K562 (cell line): ENCODE measurements around the gene AQP11. TPM values are rescaled to one million over a fixed set of nuclear protein-coding genes. Genes with fewer than 3 reads are reported as not detected.

Source experiments
- ATAC-seq: fragments of 200-7000 bp; cut with Tn5 transposase; 3 replicates; pipeline ENCODE4 v1.9.1; 2020; ENCODE audit warnings: moderate library complexity
- BruUV-seq: library from RNA; stranded (reverse); fragments of 400-500 nt; replicated peaks from 2 replicates; lab custom pipeline; 2021; lab: Mats Ljungman, UMichigan
- CTCF ChIA-PET: fragments of 300-600 bp; formaldehyde crosslinking; extraction: SDS; loops from one replicate; lab custom pipeline; 2021; ENCODE audit warnings: low intra/inter-chr PET ratio; lab: Yijun Ruan, JAX
- POLR2A ChIA-PET: fragments of 300-600, 350-650 bp; sonication (Branson Sonifier 250); formaldehyde crosslinking; extraction: SDS; loops from one replicate; lab custom pipeline; 2021; ENCODE audit warnings: antibody characterized with exemption, inconsistent platforms; lab: Yijun Ruan, JAX
- DNase-seq, 4 experiments: peaks; one replicate each; pipeline versions ENCODE4 v3.0.0 to v3.0.0-alpha.2; 2011 to 2018; ENCODE audit warnings: low spot score in 3 of 4, mixed read lengths in 3 of 4; ENCODE audit errors: extremely low read depth in 1 of 4
- FAIRE-seq: peaks from 2 replicates; lab custom pipeline; 2011; peaks lifted over from hg19 to GRCh38; lab: Jason Lieb, UNC
- H2AFZ ChIP-seq: 2 replicates; pipeline ENCODE4 v1.6.0; 2011; ENCODE audit warnings: low read depth, low read length, control low read depth, inconsistent platforms
- H3K27ac ChIP-seq: fragments of 200-600 bp; 3 replicates; pipeline ENCODE4 v1.8.0; 2011; ENCODE audit warnings: low read depth, mild to moderate bottlenecking, control low read depth, inconsistent platforms, low read length, moderate library complexity, mixed read lengths; ENCODE audit errors: extremely low read depth
- H3K27me3 ChIP-seq, 2 experiments: fragments of 300-600 bp in 1 of 2; 2 replicates in 1 of 2; 3 replicates in 1 of 2; pipeline versions ENCODE4 v1.6.0 to v1.8.0; 2011; ENCODE audit warnings: inconsistent platforms in 2 of 2, low read length in 2 of 2, mild to moderate bottlenecking in 1 of 2, mixed read lengths in 1 of 2, moderate library complexity in 1 of 2; ENCODE audit not compliant: control insufficient read depth in 2 of 2, insufficient read depth in 2 of 2
- H3K36me3 ChIP-seq: fragments of 300-600 bp; 3 replicates; pipeline ENCODE4 v1.8.0; 2011; ENCODE audit warnings: mild to moderate bottlenecking, low read length, inconsistent platforms; ENCODE audit not compliant: control insufficient read depth, insufficient read depth
- H3K4me1 ChIP-seq, 2 experiments: fragments of 200-600 bp in 1 of 2; replicated peaks in 1 of 2; 2 replicates in 1 of 2; 3 replicates in 1 of 2; pipeline versions ENCODE4 v1.5.1 to v1.8.0; 2011; ENCODE audit warnings: inconsistent platforms in 2 of 2, low read length in 2 of 2, mild to moderate bottlenecking in 1 of 2, mixed read lengths in 1 of 2, moderate library complexity in 1 of 2; ENCODE audit not compliant: control insufficient read depth in 2 of 2, insufficient read depth in 2 of 2
- H3K4me2 ChIP-seq: 2 replicates; pipeline ENCODE4 v1.6.1; 2011; ENCODE audit warnings: low read length, control low read depth, inconsistent platforms, mixed read lengths; ENCODE audit not compliant: insufficient read depth
- H3K4me3 ChIP-seq: fragments of 200-600 bp; sonication (generic), shearing (Covaris generic); 2 replicates; pipeline ENCODE4 v1.5.1; 2016; ENCODE audit warnings: control low read depth, inconsistent platforms
- H3K79me2 ChIP-seq: fragments of 200-600 bp; 3 replicates; pipeline ENCODE4 v1.8.0; 2011; ENCODE audit warnings: low read length, inconsistent platforms; ENCODE audit not compliant: control insufficient read depth, insufficient read depth
- H3K9ac ChIP-seq, 2 experiments: 2 replicates each; pipeline versions ENCODE4 v1.6.0 to v1.6.1; 2011; ENCODE audit warnings: low read depth in 2 of 2, low read length in 2 of 2, control low read depth in 1 of 2, inconsistent platforms in 1 of 2, mild to moderate bottlenecking in 1 of 2, mixed read lengths in 1 of 2; ENCODE audit not compliant: insufficient read depth in 1 of 2
- H3K9me1 ChIP-seq: one replicate; pipeline ENCODE4 v1.6.0; 2011; ENCODE audit warnings: inconsistent platforms, mild to moderate bottlenecking, low read length, moderate library complexity; ENCODE audit not compliant: control insufficient read depth, insufficient read depth
- H3K9me3 ChIP-seq: replicated peaks from 2 replicates; pipeline ENCODE4 v1.5.1; 2011; ENCODE audit warnings: low read depth, low read length, inconsistent platforms; ENCODE audit not compliant: control insufficient read depth, insufficient read depth
- H4K20me1 ChIP-seq: replicated peaks from 2 replicates; pipeline ENCODE4 v1.6.1; 2011; ENCODE audit warnings: low read length, inconsistent platforms, mixed read lengths; ENCODE audit not compliant: control insufficient read depth, insufficient read depth
- GATA2 ChIP-seq: sonication (generic); formaldehyde crosslinking; IDR thresholded peaks from 2 replicates; pipeline ENCODE4 v1.4.0; 2020; ENCODE audit warnings: mild to moderate bottlenecking, missing genetic modification reagents
- HNRNPH1 ChIP-seq: fragments of 200-400 bp; formaldehyde crosslinking; optimal IDR thresholded peaks from 2 replicates; pipeline ENCODE3; 2017; ENCODE audit warnings: low read depth, mild to moderate bottlenecking, low read length, moderate library complexity
- MAZ ChIP-seq, 2 experiments: fragments of 450-650 bp in 1 of 2; sonication (generic) in 1 of 2; formaldehyde crosslinking; IDR thresholded peaks in 1 of 2; conservative IDR thresholded peaks in 1 of 2; 2 replicates each; pipeline versions ENCODE4 v1.4.0 to v1.5.0; 2020; ENCODE audit warnings: mild to moderate bottlenecking in 1 of 2, missing genetic modification reagents in 1 of 2
- MITF ChIP-seq: IDR thresholded peaks from 2 replicates; pipeline ENCODE4 v1.6.1; 2014; ENCODE audit warnings: antibody characterized with exemption
- MYC ChIP-seq, 2 experiments: fragments of 250-450 bp in 1 of 2; sonication (Bioruptor Pico) in 1 of 2; IDR thresholded peaks; 2 replicates each; pipeline versions ENCODE4 v1.5.1 to v1.6.1; 2012 to 2021; ENCODE audit warnings: low read depth in 2 of 2, borderline replicate concordance in 1 of 2, improper control_type of control experiment in 1 of 2, low read length in 1 of 2, mild to moderate bottlenecking in 1 of 2, moderate library complexity in 1 of 2
- SETDB1 ChIP-seq: IDR thresholded peaks from one replicate; pipeline ENCODE4 v1.6.1; 2012; ENCODE audit warnings: low read length, control low read depth, inconsistent platforms
- SMARCE1 ChIP-seq: fragments of 450-650 bp; IDR thresholded peaks from 2 replicates; pipeline ENCODE4 v1.7.1; 2016; ENCODE audit warnings: mild to moderate bottlenecking
- YY1 ChIP-seq, 3 experiments: IDR thresholded peaks; 2 replicates each; pipeline ENCODE4 v1.6.1; 2011; ENCODE audit warnings: low read length in 2 of 3, mild to moderate bottlenecking in 2 of 3, moderate library complexity in 2 of 3, borderline replicate concordance in 1 of 3, control low read depth in 1 of 3, low read depth in 1 of 3; ENCODE audit not compliant: insufficient read depth in 3 of 3, insufficient replicate concordance in 2 of 3, control insufficient read depth in 1 of 3, insufficient read length in 1 of 3; ENCODE audit errors: extremely low read depth in 1 of 3
- ZNF766 ChIP-seq: fragments of 200-800 bp; sonication (Bioruptor generic); conservative IDR thresholded peaks from 2 replicates; pipeline ENCODE4 v1.6.1; 2016; ENCODE audit warnings: missing genetic modification characterization, missing compliant biosample characterization
- WGBS: fragments of 100-300 bp; shearing (Covaris generic); methylation state at CpG from one replicate; pipeline ENCODE4 v1.1.6; 2016; ENCODE audit warnings: low coverage, mixed read lengths; ENCODE audit not compliant: insufficient coverage; ENCODE audit errors: missing lambda C conversion rate; 5-methylcytosine and 5-hydroxymethylcytosine counted together
- in situ Hi-C: fragments of 300-500 bp; cut with MboI; formaldehyde crosslinking; loops from 4 replicates; pipeline ENCODE4 v1.15.0; 2018; ENCODE audit warnings: inconsistent platforms, mixed read lengths
- intact Hi-C: fragments of 100-400 bp; cut with micrococcal nuclease; formaldehyde crosslinking; loops from 2 replicates; pipeline ENCODE4 v1.14.2; 2022
- polyA plus RNA-seq, 8 experiments: library from polyadenylated mRNA; depleted of rRNA in 4 of 8; stranded (reverse) in 5 of 8; unstranded in 3 of 8; fragments of >200 nt; fragmentation: Nextera tagmentation in 2 of 8; fragmentation: Illumina TruSeq in 1 of 8; extraction: Ambion mirVana in 2 of 8; extraction: Trizol in 1 of 8; gene quantifications; 2 replicates each; pipeline versions ENCODE4 v1.2.1 to v1.2.3, GENCODE V29; 2011 to 2014; ENCODE audit warnings: inconsistent platforms in 1 of 8, missing spikeins in 1 of 8
- total RNA-seq, 7 experiments: library from RNA; depleted of rRNA in 6 of 7; stranded (reverse); fragments of >200 nt in 6 of 7; fragmentation: Illumina TruSeq in 2 of 7; extraction: Trizol in 2 of 7; gene quantifications; 2 replicates each; pipeline versions ENCODE4 v1.2.1 to v1.2.3, GENCODE V29; 2011 to 2021; ENCODE audit warnings: low replicate concordance in 1 of 7
- TF ChIP-seq, protein P1 (sequence below), 2 experiments: fragments of 450-650 bp; IDR thresholded peaks; 2 replicates each; pipeline ENCODE4 v1.6.1; 2016
- TF ChIP-seq, protein P2 (sequence below): fragments of 200-800 bp; sonication (Bioruptor generic); IDR thresholded peaks from 2 replicates; pipeline ENCODE4 v1.6.1; 2016; ENCODE audit warnings: missing genetic modification characterization, missing compliant biosample characterization
- TF ChIP-seq, protein P3 (sequence below): sonication (generic); formaldehyde crosslinking; IDR thresholded peaks from 2 replicates; pipeline ENCODE4 v1.8.1; 2023; ENCODE audit warnings: mild to moderate bottlenecking, missing genetic modification reagents

Gene AQP11
- total and polyA plus RNA-seq, 9 of the 15 experiments (the other 6 are each of a cell fraction or from before 2014, with no cell fraction given), result 0.09 to 1.0 (median 0.36) TPM

GRCh38 chr11:77561257-77561656, 28.5 kb upstream of the AQP11 start:
- POLR2A ChIA-PET, result interaction anchor here (0.6 to 1.6 kb wide), 2 partner anchors 15 to 22 kb away, joined by 4 to 5 read pairs; no protein-coding TSS in a partner anchor
- H3K9me3 ChIP-seq, result no peaks in the 10 kb centered on the region
- H3K36me3 ChIP-seq, result no peaks in the 10 kb centered on the region
- peaks cover 4 to 7% of the 10 kb centered on the region in 2 experiments; a peak in 1 of 5 replicates for H3K4me1 ChIP-seq
- H3K9ac ChIP-seq, result no peak overlapping the region
- no peak overlapping the region for H2AFZ ChIP-seq
- 17% methylated on average over 1 of the region's 1 CpG for WGBS
- no peaks in the 10 kb centered on the region for H3K79me2 ChIP-seq
- BruUV-seq, result no TSS peak
- intact Hi-C loops, result no loop called here
- no peak overlapping the region for H3K4me2 ChIP-seq
- CTCF ChIA-PET, result no interaction called here
- ATAC-seq (no peak), FAIRE-seq (no peak), DNase-seq (no peak)
- H4K20me1 ChIP-seq, result no peaks in the 10 kb centered on the region
- no peak overlapping the region for H3K4me3 ChIP-seq
- in situ Hi-C loops, result no loop called here
- H3K9me1 ChIP-seq, result no peaks in the 10 kb centered on the region
- no peaks in the 10 kb centered on the region for H3K27me3 ChIP-seq
- H3K27ac ChIP-seq, result no peak overlapping the region
- TF ChIP-seq MYC (IDR thresholded peaks at IDR 0.05; ENCODE audit: low read depth, low read length), result no peak
- no peak for TF ChIP-seq MYC (CRISPR knock-in tag; IDR thresholded peaks at IDR 0.05; ENCODE audit: borderline replicate concordance, low read depth)
- TF ChIP-seq, protein P1, sequence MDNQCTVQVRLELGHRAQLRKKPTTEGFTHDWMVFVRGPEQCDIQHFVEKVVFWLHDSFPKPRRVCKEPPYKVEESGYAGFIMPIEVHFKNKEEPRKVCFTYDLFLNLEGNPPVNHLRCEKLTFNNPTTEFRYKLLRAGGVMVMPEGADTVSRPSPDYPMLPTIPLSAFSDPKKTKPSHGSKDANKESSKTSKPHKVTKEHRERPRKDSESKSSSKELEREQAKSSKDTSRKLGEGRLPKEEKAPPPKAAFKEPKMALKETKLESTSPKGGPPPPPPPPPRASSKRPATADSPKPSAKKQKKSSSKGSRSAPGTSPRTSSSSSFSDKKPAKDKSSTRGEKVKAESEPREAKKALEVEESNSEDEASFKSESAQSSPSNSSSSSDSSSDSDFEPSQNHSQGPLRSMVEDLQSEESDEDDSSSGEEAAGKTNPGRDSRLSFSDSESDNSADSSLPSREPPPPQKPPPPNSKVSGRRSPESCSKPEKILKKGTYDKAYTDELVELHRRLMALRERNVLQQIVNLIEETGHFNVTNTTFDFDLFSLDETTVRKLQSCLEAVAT (IDR thresholded peaks at IDR 0.05), result no peak
- no peak for TF ChIP-seq GATA2
- no peak for TF ChIP-seq SMARCE1
- TF ChIP-seq SETDB1, result no peak
- TF ChIP-seq MAZ (CRISPR knock-in tag; conservative IDR thresholded peaks at IDR 0.05 in 1 of 2, IDR thresholded peaks at IDR 0.05 in 1 of 2), result no peak
- no peak for TF ChIP-seq ZNF766 (CRISPR knock-in tag)
- TF ChIP-seq, protein P2, sequence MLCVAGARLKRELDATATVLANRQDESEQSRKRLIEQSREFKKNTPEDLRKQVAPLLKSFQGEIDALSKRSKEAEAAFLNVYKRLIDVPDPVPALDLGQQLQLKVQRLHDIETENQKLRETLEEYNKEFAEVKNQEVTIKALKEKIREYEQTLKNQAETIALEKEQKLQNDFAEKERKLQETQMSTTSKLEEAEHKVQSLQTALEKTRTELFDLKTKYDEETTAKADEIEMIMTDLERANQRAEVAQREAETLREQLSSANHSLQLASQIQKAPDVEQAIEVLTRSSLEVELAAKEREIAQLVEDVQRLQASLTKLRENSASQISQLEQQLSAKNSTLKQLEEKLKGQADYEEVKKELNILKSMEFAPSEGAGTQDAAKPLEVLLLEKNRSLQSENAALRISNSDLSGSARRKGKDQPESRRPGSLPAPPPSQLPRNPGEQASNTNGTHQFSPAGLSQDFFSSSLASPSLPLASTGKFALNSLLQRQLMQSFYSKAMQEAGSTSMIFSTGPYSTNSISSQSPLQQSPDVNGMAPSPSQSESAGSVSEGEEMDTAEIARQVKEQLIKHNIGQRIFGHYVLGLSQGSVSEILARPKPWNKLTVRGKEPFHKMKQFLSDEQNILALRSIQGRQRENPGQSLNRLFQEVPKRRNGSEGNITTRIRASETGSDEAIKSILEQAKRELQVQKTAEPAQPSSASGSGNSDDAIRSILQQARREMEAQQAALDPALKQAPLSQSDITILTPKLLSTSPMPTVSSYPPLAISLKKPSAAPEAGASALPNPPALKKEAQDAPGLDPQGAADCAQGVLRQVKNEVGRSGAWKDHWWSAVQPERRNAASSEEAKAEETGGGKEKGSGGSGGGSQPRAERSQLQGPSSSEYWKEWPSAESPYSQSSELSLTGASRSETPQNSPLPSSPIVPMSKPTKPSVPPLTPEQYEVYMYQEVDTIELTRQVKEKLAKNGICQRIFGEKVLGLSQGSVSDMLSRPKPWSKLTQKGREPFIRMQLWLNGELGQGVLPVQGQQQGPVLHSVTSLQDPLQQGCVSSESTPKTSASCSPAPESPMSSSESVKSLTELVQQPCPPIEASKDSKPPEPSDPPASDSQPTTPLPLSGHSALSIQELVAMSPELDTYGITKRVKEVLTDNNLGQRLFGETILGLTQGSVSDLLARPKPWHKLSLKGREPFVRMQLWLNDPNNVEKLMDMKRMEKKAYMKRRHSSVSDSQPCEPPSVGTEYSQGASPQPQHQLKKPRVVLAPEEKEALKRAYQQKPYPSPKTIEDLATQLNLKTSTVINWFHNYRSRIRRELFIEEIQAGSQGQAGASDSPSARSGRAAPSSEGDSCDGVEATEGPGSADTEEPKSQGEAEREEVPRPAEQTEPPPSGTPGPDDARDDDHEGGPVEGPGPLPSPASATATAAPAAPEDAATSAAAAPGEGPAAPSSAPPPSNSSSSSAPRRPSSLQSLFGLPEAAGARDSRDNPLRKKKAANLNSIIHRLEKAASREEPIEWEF, result no peak
- TF ChIP-seq HNRNPH1, result no peak
- TF ChIP-seq YY1 (IDR thresholded peaks at IDR 0.05; ENCODE audit: borderline replicate concordance in 1 of 3, control insufficient read depth in 1 of 3, extremely low read depth in 1 of 3, insufficient read depth in 3 of 3, insufficient read length in 1 of 3, insufficient replicate concordance in 2 of 3, low read depth in 1 of 3, low read length in 2 of 3), result no peak
- TF ChIP-seq, protein P3, sequence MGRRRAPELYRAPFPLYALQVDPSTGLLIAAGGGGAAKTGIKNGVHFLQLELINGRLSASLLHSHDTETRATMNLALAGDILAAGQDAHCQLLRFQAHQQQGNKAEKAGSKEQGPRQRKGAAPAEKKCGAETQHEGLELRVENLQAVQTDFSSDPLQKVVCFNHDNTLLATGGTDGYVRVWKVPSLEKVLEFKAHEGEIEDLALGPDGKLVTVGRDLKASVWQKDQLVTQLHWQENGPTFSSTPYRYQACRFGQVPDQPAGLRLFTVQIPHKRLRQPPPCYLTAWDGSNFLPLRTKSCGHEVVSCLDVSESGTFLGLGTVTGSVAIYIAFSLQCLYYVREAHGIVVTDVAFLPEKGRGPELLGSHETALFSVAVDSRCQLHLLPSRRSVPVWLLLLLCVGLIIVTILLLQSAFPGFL (CRISPR knock-in tag), result no peak
- no peak for TF ChIP-seq MITF
